ENCODE results near the gene AMD1.
A peak's percentile ranks its signal among the peaks of the same experiment; 100 is the strongest.

The AMD1 gene

DNA sequence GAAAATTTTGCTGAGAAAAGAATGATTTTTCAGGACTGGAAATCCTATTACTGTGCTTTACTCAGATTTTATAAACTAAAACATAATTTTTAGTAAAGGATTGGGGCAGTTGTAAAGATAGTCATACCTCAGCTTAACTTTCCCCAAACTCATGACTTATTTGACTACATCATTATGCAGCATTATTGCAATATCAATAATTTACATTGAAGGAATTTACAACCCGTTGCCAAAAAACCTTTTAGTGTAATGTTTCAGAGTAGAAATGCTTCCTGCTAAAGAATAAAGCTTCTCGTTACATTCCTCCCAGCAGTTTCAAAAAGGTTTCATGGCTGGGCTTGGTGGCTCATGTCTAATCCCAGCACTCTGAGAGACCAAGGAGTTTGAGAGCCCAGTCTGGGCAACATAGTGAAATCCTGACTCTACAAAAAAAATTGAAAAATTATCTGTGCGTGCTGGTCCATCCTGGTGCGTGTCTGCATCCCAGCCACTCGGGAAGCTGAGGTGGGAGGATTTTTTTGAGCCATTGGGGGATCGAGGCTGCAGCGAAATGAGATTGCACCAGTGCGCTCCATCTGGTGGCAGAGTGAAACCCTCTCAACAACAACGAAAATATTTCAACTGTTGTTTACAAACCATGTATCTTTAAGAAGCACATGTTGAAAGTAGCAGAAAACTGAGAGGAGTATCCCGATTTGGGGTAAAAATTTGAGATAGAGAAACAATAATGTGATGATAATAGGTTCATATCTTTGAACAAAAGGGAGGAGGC is 4.4 kb downstream of the AMD1 start:
- no peaks in the 10 kb centered on the region for H3K79me1 ChIP-seq (replicated peaks; ENCODE audit: low read length, poor library complexity, severe bottlenecking)
- H3K4me1 ChIP-seq (ENCODE audit: control insufficient read depth, insufficient read depth, low read depth, low read length), result peaks cover 7% of the 10 kb centered on the region
- no peak overlapping the region for H2BK5ac ChIP-seq (ENCODE audit: low read depth, low read length, poor library complexity, severe bottlenecking)
- H3K36me3 ChIP-seq (ENCODE audit: control insufficient read depth in 1 of 2, insufficient read depth in 2 of 2, low read depth in 1 of 2, low read length in 2 of 2), result no peaks in the 10 kb centered on the region
- no peak overlapping the region for H4K91ac ChIP-seq (ENCODE audit: low read length)
- no peak overlapping the region for H3K23ac ChIP-seq (ENCODE audit: low read length in 2 of 2)
- DNase-seq, result peak; percentile 79
- no peak overlapping the region for H4K8ac ChIP-seq (ENCODE audit: low read length)
- no peaks in the 10 kb centered on the region for H3K27me3 ChIP-seq (ENCODE audit: control insufficient read depth in 1 of 2, insufficient read depth in 1 of 2, low read length in 2 of 2)
- H3K4ac ChIP-seq (ENCODE audit: low read depth in 1 of 2, low read length in 2 of 2), result no peak overlapping the region
- no peak overlapping the region for H2BK12ac ChIP-seq (ENCODE audit: low read length in 2 of 2)
- H3K4me2 ChIP-seq (ENCODE audit: low read length, poor library complexity, severe bottlenecking), result peak overlapping the region; percentile 60
- H3K14ac ChIP-seq (ENCODE audit: low read length in 2 of 2), result no peak overlapping the region
- 7% methylated on average over 6 of the region's 10 CpGs for WGBS
- H2BK15ac ChIP-seq (ENCODE audit: low read depth, poor library complexity, severe bottlenecking), result no peak overlapping the region
- H3K18ac ChIP-seq (ENCODE audit: low read depth in 1 of 2, low read length in 2 of 2), result no peak overlapping the region
- no peak overlapping the region for H2BK120ac ChIP-seq (ENCODE audit: low read depth, low read length)
- no peaks in the 10 kb centered on the region for H3K9me3 ChIP-seq (ENCODE audit: control insufficient read depth, low read length)
- H3K27ac ChIP-seq (ENCODE audit: low read length, poor library complexity, severe bottlenecking), result no peak overlapping the region
- peak overlapping the region in 1 of 2 experiments; percentile 90 for H3K4me3 ChIP-seq (ENCODE audit: insufficient read depth in 1 of 2, low read depth in 1 of 2, low read length in 2 of 2)
- no peak overlapping the region for H2AK5ac ChIP-seq (ENCODE audit: low read length, severe bottlenecking)
- H2AFZ ChIP-seq (ENCODE audit: low read depth, low read length), result no peak overlapping the region
- peak overlapping the region; percentile 95 for H3K9ac ChIP-seq (ENCODE audit: low read length)

DNA sequence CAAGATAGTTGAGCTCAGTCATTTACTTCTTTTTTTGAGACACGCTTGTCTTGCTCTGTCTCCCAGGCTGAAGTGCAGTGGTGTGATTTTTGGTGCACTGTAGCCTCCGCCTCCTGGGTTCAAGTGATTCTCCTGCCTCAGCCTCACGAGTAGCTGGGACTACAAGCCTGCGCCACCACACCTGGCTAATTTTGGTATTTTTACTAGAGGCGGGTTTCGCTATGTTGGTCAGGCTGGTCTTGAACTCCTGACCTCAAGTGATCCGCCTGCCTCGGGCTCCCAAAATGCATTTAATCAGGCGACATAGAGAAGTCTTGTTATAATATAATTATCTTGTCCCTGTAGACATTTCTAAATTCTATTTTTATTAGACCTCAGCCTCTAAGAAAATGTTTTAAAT is 6.1 kb downstream of the AMD1 start:
- Histone ChIP-seq H3K4me2 (ENCODE audit: low read length, poor library complexity, severe bottlenecking) (no peak overlapping the region), H4K8ac (ENCODE audit: low read length) (no peak overlapping the region), H3K9ac (ENCODE audit: low read length) (no peak overlapping the region), H3K14ac (ENCODE audit: low read length in 2 of 2) (no peak overlapping the region), H2BK15ac (ENCODE audit: low read depth, poor library complexity, severe bottlenecking) (no peak overlapping the region), H3K27ac (ENCODE audit: low read length, poor library complexity, severe bottlenecking) (no peak overlapping the region), H3K36me3 (ENCODE audit: control insufficient read depth in 1 of 2, insufficient read depth in 2 of 2, low read depth in 1 of 2, low read length in 2 of 2) (no peaks in the 10 kb centered on the region), H2BK12ac (ENCODE audit: low read length in 2 of 2) (no peak overlapping the region), H3K23ac (ENCODE audit: low read length in 2 of 2) (no peak overlapping the region), H3K4ac (ENCODE audit: low read depth in 1 of 2, low read length in 2 of 2) (no peak overlapping the region), H3K4me3 (ENCODE audit: insufficient read depth in 1 of 2, low read depth in 1 of 2, low read length in 2 of 2) (no peak overlapping the region), H3K9me3 (ENCODE audit: control insufficient read depth, low read length) (no peaks in the 10 kb centered on the region), H2AK5ac (ENCODE audit: low read length, severe bottlenecking) (no peak overlapping the region), H2AFZ (ENCODE audit: low read depth, low read length) (no peak overlapping the region), H3K4me1 (ENCODE audit: control insufficient read depth, insufficient read depth, low read depth, low read length) (peaks cover 13% of the 10 kb centered on the region), H4K91ac (ENCODE audit: low read length) (no peak overlapping the region), H3K27me3 (ENCODE audit: control insufficient read depth in 1 of 2, insufficient read depth in 1 of 2, low read length in 2 of 2) (no peaks in the 10 kb centered on the region), H3K18ac (ENCODE audit: low read depth in 1 of 2, low read length in 2 of 2) (no peak overlapping the region), H2BK5ac (ENCODE audit: low read depth, low read length, poor library complexity, severe bottlenecking) (no peak overlapping the region), H2BK120ac (ENCODE audit: low read depth, low read length) (no peak overlapping the region), H3K79me1 (replicated peaks; ENCODE audit: low read length, poor library complexity, severe bottlenecking) (no peaks in the 10 kb centered on the region)
- 92% methylated on average over 5 of the region's 9 CpGs for WGBS
- no peak for DNase-seq

DNA sequence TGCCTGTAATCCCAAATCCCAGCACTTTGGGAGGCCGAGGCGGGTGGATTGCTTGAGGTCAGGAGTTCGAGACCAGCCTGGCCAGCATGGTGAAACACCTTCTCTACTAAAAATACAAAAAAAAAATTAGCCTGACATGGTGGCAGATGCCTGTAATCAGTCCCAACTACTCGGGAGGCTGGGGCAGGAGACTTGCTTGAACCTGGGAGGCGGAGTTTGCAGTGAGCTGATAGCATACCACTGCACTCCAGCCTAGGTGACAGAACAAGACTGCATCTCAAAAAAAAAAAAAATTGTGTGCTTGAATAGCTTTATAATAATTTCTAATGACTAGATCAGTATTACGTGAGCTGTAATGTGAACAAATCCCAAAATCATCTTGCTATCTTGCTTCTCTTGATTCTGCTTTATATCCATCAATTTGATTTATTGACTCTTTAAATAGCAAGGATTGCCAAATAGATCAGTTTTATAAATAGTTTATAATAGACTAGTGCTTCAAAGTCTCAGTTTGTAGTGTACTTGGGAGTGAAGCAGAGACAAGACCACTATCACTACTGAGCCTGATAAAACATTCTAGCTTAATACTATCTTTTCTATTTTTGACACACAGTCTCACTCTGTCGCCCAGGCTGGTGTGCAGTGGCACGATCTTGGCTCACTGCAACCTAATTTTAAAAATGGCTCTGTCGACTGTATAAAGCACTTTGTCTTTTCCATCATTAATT is 7.1 kb downstream of the AMD1 start:
- no peak overlapping the region for H2BK5ac ChIP-seq (ENCODE audit: low read depth, low read length, poor library complexity, severe bottlenecking)
- no peak overlapping the region for H3K27ac ChIP-seq (ENCODE audit: low read length, poor library complexity, severe bottlenecking)
- no peak overlapping the region for H2AFZ ChIP-seq (ENCODE audit: low read depth, low read length)
- H4K91ac ChIP-seq (ENCODE audit: low read length), result no peak overlapping the region
- H3K4me1 ChIP-seq (ENCODE audit: control insufficient read depth, insufficient read depth, low read depth, low read length), result peaks cover 14% of the 10 kb centered on the region
- H3K27me3 ChIP-seq (ENCODE audit: control insufficient read depth in 1 of 2, insufficient read depth in 1 of 2, low read length in 2 of 2), result no peaks in the 10 kb centered on the region
- DNase-seq, result no peak
- no peak overlapping the region for H2AK5ac ChIP-seq (ENCODE audit: low read length, severe bottlenecking)
- no peak overlapping the region for H4K8ac ChIP-seq (ENCODE audit: low read length)
- no peak overlapping the region for H3K23ac ChIP-seq (ENCODE audit: low read length in 2 of 2)
- 93% methylated on average over 8 of the region's 9 CpGs for WGBS
- no peak overlapping the region for H3K4ac ChIP-seq (ENCODE audit: low read depth in 1 of 2, low read length in 2 of 2)
- no peak overlapping the region for H3K9ac ChIP-seq (ENCODE audit: low read length)
- H3K4me3 ChIP-seq (ENCODE audit: insufficient read depth in 1 of 2, low read depth in 1 of 2, low read length in 2 of 2), result no peak overlapping the region
- H2BK120ac ChIP-seq (ENCODE audit: low read depth, low read length), result no peak overlapping the region
- H3K4me2 ChIP-seq (ENCODE audit: low read length, poor library complexity, severe bottlenecking), result no peak overlapping the region
- H2BK15ac ChIP-seq (ENCODE audit: low read depth, poor library complexity, severe bottlenecking), result no peak overlapping the region
- H3K14ac ChIP-seq (ENCODE audit: low read length in 2 of 2), result no peak overlapping the region
- H3K9me3 ChIP-seq (ENCODE audit: control insufficient read depth, low read length), result no peaks in the 10 kb centered on the region
- no peak overlapping the region for H2BK12ac ChIP-seq (ENCODE audit: low read length in 2 of 2)
- no peaks in the 10 kb centered on the region for H3K79me1 ChIP-seq (replicated peaks; ENCODE audit: low read length, poor library complexity, severe bottlenecking)
- no peaks in the 10 kb centered on the region for H3K36me3 ChIP-seq (ENCODE audit: control insufficient read depth in 1 of 2, insufficient read depth in 2 of 2, low read depth in 1 of 2, low read length in 2 of 2)
- H3K18ac ChIP-seq (ENCODE audit: low read depth in 1 of 2, low read length in 2 of 2), result no peak overlapping the region

GRCh38 chr6:110882274-110882619 is 7.7 kb downstream of the AMD1 start:
- Histone ChIP-seq H3K4me3 (ENCODE audit: insufficient read depth in 1 of 2, low read depth in 1 of 2, low read length in 2 of 2) (no peak overlapping the region), H2AK5ac (ENCODE audit: low read length, severe bottlenecking) (no peak overlapping the region), H2BK15ac (ENCODE audit: low read depth, poor library complexity, severe bottlenecking) (no peak overlapping the region), H3K18ac (ENCODE audit: low read depth in 1 of 2, low read length in 2 of 2) (no peak overlapping the region), H3K4ac (ENCODE audit: low read depth in 1 of 2, low read length in 2 of 2) (no peak overlapping the region), H2BK12ac (ENCODE audit: low read length in 2 of 2) (no peak overlapping the region), H3K23ac (ENCODE audit: low read length in 2 of 2) (no peak overlapping the region), H3K9me3 (ENCODE audit: control insufficient read depth, low read length) (no peaks in the 10 kb centered on the region), H3K27ac (ENCODE audit: low read length, poor library complexity, severe bottlenecking) (no peak overlapping the region), H3K9ac (ENCODE audit: low read length) (no peak overlapping the region), H3K36me3 (ENCODE audit: control insufficient read depth in 1 of 2, insufficient read depth in 2 of 2, low read depth in 1 of 2, low read length in 2 of 2) (no peaks in the 10 kb centered on the region), H3K79me1 (replicated peaks; ENCODE audit: low read length, poor library complexity, severe bottlenecking) (no peaks in the 10 kb centered on the region), H2AFZ (ENCODE audit: low read depth, low read length) (no peak overlapping the region), H2BK120ac (ENCODE audit: low read depth, low read length) (no peak overlapping the region), H3K4me1 (ENCODE audit: control insufficient read depth, insufficient read depth, low read depth, low read length) (peaks cover 14% of the 10 kb centered on the region), H4K8ac (ENCODE audit: low read length) (no peak overlapping the region), H3K4me2 (ENCODE audit: low read length, poor library complexity, severe bottlenecking) (no peak overlapping the region), H2BK5ac (ENCODE audit: low read depth, low read length, poor library complexity, severe bottlenecking) (no peak overlapping the region), H4K91ac (ENCODE audit: low read length) (no peak overlapping the region), H3K27me3 (ENCODE audit: control insufficient read depth in 1 of 2, insufficient read depth in 1 of 2, low read length in 2 of 2) (no peaks in the 10 kb centered on the region), H3K14ac (ENCODE audit: low read length in 2 of 2) (no peak overlapping the region)
- WGBS, result no CpG with 5 or more reads among the region's 1 CpG
- DNase-seq, result peak; percentile 33
